GM18858 (cell line): ENCODE measurements around the gene FBL.
A peak's percentile ranks its signal among the peaks of the same experiment; 100 is the strongest.

Experiments used
- ATAC-seq: cut with Tn5 transposase; IDR thresholded peaks from one replicate; pipeline ENCODE4 v1.9.1; 2021; ENCODE audit not compliant: unreplicated experiment

The FBL gene

DNA sequence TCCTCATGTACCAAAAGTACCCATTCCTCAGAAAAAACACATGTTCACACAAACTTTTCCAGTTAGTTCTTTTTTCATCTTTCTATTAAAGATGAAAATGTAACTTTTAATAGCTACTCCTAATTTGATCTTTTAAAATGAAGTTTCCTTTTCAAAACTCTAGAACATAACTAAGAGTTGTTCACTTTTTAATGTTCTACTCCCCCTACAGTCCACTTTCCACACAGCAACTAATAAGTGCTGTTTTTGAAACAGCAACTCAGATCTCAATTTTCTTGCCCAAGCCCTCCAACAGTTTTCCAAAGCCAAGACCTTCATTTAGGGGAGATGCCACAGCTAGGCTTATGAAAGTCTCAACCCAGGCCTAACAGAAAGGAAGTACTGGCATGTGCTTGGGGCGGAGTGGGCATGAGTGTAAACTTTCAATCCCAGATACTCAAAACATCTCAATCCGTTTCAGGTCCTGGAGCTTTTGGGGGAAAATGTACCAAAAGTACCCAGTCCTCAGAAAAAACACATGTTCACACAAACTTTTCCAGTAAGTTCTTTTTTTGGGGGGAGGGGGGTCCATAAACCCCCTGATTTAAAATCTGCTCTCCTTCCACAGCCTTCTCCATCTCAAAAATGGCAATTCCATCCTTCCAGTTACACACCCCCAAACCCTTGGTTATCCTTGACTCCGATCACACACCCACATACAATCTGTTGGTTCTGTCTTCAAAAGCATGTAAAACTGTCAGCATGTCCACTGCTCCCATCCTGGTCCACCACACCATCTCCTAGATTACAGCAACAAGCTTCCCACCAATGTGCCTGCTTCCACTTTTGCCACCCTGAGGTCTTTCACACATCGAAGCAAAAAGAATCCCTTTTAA is 2.0 kb downstream of the FBL start:
- ATAC-seq: no peak

DNA sequence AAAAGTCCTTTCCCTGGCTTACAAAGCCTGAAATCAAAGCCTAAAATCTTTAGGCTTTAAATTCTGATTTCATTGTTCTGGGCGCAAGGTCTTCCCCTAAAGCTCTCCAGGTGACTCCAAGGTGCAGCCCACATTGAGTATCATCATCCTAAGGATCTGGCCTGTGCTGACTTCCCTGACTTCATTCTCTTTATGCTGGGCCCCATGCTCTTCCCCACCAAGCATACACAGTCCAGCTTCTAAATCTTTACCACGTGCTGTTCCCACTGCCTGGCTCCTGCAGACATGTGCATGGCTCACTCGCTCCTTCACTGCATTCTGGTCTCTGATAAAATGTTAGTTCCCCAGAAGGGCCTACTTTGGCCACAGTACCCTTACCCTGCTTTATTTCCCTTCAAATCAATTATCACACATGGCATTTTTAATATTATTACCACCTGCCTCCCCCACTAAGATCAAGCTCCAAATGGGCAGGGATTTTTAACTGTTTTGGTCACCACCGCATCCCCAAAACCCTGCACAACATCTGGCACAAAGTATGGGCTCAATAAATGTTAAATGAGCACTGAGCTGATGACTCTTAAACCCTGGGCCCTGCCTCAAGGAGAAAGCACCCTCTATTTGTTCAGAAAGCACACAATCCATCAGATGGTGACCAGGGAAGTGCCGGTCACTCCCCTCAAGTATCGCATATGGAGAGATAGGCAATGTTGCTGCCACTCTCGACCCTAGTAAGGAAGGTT is 3.3 kb downstream of the FBL start:
- ATAC-seq: no peak

DNA sequence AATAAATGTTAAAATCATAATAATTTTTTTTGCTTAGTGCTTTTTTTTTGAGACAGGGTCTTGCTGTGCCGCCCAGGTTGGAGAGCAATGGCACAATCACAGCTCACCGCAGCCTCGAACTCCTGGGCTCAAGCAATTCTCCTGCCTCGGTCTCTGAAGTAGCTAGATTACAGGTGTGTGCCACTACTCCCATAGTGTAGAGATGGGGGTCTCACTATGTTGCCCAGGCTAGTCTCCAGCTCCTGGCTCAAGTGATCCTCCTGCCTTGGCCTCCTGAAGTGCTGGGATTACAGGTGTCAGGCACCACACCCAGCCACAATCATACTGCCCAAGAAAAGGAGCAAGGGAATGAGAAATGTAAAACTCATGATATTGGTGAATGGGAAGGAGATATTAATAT is 5.1 kb downstream of the FBL start:
- no peak for ATAC-seq

DNA sequence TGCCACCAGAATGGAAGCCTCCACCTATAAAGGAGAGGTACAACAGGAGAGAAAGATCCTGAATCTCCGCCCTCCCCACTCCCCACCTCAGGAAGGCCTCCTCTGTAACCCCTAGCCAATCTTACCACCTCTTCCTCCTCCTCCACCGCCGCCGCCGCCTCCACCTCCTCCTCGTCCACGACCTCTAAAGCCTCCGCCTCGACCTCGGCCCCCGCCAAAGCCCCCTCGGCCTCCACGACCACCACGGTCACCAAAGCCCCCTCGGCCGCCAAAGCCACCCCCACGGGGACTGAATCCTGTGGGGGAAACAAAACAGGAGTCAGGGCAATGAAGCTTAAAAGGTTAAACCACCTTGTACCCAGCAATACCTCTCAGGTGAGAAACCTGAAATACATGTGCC is 5.7 kb downstream of the FBL start:
- ATAC-seq: no peak

DNA sequence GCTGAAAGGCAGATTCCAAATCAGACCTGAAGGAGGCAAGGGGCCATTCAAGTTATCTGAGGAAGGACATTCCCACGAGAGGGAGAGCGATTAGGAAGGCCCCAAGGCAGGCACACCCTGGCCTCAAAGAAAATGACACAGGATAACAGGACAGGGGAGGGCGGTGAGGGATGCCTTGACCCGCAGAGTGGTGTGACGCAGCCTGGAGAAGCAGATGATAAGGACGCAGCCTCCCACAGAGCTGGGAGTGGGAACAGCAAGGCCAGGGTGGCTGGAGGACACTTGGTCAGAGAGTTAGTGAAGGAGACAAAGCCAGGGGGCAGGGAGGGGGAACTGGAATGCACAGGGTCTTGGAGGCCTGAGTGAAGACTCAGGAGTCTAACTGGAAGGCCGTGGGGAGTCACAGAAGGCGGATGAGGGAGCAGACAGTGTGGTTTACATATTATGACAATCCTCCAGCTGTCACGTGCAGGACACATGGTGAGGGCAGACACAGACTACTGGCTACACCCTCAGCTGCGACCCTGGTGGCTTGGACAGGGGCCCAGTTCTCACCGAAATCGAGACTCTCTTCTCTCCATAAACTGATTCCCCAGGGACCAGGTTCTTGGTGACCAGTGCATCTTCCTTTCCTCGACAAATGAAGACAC is 6.4 kb downstream of the FBL start:
- ATAC-seq: no peak

DNA sequence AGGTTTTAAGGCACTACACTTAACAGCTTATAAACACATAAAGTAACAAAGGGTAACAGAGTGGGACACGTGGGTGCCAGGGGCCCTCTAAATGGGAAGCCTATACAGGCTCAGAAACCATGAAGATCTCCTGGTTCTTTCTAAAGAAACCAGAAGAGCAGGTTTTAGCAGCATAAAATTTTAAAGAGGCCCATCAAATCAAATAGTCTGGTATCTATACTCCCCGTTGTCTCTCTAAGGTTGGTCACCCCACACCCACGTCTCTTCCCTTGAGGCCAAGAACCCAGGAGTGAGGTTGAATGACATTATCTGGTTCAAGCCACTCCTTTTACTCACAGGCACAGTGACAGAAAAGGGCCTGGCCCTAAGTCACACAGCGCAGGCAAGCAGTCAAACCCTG is 7.6 kb downstream of the FBL start:
- ATAC-seq: no peak

DNA sequence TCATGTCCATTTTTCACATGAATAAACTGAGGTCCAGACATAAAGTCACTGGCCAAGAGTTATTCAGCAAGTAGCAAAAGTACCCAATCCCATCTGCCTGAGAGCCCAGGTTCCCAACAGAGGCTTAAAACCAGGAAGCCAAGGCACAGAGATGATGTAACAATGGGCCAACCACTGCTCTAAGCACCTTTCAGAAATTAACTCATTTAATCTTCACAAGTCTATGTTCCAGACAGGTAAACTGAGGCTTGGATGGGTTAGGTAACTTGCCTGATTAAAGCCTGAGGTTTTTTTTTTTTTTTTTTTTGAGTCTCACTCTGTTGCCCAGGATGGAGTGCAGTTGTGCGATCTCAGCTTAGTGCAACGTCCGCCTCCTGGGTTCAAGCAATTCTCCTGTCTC is 8.2 kb downstream of the FBL start:
- no peak for ATAC-seq

DNA sequence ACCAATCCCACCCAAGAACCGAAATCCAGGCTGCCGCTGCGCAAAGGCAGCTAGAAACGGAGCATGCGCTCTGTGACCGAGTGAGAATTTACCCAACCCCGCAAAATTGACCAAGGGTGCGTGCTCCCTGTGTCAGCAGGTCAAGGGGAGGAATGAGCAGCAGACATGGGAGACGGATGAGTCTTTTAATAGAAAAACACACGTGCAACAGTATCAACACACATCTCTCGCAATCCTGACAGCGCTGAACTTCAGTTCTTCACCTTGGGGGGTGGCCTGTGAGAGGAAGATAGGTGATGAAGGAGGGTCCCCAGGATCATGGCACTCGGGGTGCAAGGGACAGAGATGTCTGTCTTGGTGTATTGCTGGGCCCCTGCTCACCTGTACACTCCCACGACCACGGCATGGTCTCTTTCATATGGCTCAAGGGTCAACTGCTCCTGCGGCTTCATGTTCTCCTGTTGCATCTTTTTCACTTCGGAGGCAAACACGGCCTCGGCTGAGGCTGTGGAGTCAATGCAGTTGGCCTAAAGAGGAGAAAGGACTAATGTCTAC is 11.8 kb downstream of the FBL start:
- no peak for ATAC-seq

DNA sequence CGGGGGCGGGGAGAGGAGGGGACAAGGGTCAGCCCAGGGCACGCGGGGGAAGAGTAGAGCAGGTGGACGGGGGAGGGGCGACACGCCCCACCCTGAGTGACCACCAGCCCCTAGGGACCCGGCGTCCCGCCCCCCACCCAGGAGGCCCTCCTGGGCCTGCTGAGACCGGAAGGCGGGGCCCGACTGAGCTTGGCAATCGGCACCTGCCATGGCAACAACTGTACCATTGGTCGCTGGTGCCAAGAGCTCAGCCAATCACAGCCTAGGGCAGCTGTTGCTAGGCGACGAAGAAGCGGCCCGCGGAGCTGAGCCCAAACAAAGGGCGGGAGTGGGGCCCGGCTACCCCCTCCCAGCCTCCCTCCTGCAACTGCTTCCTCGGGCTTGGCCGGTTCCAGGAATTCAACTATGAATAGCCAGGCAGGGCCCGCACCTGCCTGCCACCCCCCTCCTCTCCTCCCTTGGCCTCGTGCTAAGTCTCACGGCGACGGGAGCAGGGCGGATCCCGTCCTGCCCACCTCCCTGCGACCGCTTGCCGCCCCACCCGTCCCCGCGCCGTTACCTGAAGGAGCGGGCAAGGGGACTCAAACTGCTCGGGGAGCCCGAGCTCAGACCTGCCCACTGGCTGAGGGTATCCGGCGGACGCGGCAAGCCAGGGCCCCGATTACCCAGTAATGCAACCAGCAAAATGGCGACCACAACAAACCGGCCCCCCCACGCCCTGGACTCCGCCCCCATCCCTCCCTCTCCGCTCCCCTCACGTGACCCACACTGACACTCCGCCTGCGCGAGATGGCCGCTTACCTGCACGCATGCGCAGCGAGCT is 12.5 kb downstream of the FBL start, which contains the start of gene DYRK1B:
Gene DYRK1B (minus strand): TSS at position 699 of the 823 bp plus-strand sequence. CDS start 2,295 bp downstream, outside the sequence.
- ATAC-seq: peak; percentile 71

DNA sequence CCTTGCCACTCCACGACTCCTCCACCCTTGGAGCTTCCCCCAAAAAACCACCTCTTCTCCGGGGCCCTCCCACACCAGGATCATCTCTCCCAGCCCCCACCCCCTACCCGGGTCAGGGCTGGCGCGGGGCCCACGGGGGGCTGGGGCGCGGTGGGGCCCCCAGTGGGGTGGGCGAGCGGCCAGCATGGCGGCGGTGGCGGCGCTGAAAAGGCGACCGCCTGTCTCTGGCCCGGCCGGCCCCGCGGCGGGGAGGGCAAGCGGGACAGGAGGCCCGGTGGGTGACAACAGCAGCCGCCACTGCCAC is 13.1 kb downstream of the FBL start:
- peak; percentile 3 for ATAC-seq

DNA sequence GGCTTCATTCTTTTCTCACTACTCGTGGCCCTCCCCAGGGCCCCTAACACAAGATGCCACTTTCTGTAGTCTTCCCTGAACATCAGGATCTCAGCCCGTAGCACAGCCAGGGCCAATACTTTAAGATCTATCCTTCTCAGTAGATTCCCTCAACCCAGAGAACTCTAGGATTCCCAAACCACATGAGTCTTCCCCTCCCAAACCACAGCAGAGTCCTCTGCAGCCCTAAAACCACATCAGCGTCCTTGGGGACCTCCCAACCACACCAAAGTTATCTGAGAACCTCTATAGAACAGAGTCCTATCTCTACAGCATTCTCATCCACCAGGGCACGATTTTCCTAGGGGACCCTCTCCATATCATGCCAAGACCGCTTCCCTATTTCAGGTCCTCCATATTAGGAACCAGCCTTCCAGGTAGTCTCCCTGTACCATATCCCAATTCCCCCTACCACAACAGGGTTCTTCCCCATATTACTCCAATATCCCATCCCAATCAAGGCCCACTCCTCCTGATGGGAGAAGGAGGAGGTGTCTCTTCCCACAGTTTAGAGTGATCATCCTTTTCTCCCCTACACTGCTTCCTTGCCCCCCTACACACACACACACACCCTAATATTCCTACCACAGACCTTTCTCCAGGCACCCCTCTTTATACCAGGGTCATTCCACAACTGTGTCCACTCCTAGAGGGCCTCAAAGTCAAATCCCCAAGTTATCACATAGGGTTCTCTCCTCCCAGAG is 13.7 kb downstream of the FBL start:
- ATAC-seq: no peak

DNA sequence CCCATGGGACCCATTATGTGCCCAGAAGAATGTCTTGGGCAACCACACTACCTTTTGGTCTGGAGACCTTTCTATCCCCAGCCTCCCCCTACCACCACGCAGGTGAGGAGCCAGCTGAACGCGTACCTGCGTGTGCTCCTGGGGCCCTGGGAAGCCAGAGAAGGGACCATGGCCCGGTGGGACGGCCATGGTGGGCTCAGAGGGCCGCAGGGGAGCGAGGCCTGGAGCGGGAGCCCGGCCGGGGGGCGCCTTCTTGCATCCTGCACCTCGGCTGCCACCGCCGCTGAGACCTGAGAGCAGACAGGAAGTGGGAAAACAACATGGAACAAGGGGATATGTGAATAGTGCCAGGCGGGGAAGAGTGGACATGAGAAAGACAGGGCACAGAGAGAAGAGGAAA is 14.5 kb downstream of the FBL start:
- ATAC-seq: no peak

DNA sequence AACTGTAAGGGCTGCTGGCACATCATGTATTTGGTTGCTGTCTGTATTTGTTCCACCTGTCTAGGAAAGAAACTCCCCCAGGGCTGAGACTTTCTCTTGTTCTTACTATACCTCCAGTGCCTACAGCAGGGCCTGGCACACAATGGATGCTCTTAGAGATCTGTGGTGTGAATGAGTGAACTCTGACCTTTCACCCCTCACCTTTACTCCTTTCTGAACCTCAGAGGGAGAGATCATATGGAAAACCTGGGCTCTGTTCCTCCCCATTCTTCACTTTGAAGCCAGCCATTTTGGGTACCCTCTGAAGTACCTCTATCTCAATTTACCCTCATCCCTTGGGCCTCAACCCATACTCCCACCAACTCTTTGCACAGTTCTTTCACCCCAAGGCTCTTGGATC is 15.3 kb downstream of the FBL start:
- ATAC-seq: no peak

DNA sequence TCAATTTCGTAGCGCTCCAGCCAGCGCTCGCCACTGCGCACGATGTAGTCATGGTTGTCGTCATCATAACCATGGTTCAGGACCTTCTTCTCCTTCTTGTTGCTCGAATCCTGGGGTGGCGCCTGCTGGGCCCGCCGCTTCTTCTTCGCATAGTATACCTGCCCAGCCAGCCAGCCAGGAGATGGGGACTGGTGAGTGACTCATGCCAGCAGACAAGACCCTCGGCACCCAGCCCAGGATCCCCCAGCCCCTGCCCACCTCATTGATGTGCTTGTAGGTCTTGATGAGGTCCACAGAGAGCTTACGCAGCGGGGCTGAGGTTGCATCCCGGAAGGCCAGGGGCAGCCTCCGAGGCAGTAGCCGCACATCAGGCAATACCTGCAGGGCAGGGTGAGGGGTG is 15.8 kb downstream of the FBL start:
- ATAC-seq: no peak

DNA sequence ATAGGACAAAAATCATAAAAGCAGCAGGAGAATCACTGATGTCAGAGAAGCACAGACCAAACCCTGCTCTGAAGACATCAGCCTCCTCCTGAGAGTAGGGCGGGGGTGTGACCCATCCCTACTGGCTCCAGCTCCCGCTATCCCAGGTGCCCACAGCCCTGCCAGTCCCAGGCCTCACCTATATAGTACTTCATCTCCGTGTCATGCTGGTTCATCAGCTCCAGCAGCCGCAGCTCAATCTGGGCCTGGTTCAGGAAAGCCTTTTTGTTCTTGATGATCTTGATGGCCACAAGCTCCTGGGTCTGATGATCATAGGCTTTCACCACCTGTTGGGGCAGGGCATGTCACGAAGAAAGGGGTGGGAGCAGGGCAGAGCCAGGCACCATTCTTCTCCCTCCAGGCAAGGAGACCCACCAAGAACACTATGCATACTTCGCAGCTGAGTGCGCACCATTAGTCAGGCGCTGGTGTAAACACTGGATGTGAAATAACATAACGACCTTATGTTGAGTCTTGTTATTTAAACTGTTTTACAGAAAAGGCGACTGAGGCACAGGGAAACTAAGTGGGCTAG is 16.4 kb downstream of the FBL start:
- ATAC-seq: no peak

DNA sequence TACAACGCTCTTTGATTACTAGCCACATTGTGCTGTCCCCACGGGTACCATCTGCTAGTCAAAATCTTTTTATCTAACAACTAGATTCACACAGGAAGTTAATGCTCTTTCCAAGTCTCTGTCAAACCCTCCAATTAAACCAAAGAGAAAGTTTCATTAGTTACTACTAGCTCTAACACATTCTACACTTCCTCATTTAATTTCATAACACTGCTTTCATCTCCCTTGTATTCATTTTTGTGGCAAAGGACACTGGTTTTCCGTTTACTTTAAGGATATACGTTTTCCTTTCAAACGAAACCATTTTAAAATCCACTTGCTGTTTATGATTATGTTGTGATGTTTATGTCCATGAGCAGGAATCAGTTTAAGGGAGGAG is 17.5 kb downstream of the FBL start:
- ATAC-seq: no peak

DNA sequence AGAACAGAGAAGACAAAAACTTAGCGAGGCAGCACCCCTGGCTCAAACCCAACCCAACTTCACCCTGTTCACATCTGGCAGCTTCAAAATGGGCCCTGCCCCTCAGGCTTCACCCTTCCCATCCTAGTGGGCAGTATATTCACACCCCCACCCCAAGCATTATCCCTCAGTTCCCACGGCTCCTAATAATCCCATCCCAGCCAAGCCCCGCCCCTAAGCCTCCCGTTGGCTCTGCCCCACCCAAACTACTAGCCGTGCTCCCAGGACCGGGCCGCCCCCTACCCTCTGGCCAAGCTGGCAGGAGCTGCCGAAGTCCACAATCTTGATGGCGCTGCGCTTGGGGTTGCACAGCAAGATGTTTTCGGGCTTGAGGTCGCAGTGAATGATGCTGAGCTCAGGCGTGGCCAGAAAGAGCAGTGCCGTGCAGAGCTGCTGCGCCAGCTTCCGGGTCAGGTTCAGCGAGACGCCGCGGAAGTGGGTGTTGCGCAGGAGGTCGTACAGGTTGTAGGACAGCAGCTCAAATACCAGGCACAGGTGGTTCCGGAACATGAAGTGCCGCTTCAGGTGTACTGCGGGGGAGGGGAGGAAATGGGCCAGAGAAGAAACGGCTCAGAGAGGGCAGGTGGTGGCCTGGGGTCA is 18.0 kb downstream of the FBL start:
- no peak for ATAC-seq

DNA sequence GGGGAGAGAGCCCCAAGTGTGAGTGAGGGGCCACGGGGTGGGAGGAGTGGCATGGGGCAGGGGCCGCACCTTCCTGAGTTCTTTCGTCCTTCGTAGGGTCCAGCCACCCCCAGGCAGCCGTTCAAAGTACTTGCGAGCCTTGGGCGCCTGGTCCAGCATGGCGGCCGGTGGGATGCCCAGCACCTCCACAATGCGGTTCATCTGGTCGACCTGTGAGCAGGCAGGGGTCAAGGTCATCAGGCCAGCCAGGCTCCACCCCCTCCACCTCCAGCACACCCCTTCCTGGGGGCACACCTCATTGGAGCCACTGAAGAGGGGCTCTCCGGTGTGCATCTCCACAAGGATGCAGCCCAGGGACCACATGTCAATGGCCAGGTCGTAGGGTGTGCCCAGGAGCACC is 19.0 kb downstream of the FBL start:
- ATAC-seq: no peak

DNA sequence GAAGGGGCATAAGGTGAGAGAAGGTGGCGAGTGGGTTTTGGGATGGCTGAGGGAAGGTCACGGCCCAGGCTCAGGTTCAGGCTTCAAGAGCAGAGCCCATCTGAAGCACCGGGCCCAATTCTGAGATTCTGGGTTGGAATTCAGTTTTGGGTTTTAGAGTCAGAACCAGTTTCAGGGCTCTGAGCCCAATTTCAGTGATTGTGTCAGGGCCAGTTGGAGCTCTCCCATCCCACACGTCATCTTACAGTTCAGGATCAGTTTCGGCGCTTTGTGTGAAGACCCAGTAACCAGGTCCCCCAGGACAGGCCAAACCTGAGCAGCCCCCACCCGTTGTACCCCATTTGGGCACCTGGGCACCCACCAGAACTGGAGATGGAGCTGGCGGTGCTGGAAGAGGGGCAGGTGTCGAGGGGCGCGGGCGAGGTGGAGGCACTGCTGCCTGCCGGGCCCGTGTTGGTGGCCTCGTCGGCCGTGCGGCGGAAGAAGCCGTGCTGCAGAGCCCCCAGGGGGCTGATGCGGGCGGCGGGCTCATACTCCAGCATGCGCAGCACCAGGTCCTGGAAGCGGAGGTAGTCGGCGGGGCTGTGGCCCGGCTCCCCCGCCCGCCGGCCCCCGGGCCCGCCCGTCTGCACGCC is 19.8 kb downstream of the FBL start:
- ATAC-seq: no peak
